Fibroblast of the aortic adventitia (primary cell): ENCODE data around the gene LETMD1. TPM values are rescaled to one million over a fixed set of nuclear protein-coding genes. Genes with fewer than 3 reads are reported as not detected.

Experiments used
- DNase-seq: peaks from one replicate; pipeline ENCODE4 v3.0.0-alpha.2; 2010; ENCODE audit warnings: low read depth
- H3K4me3 ChIP-seq: 2 replicates; pipeline ENCODE4 v1.5.1; 2011; ENCODE audit warnings: low read depth, mild to moderate bottlenecking, control low read depth, low read length, moderate library complexity
- small RNA-seq: library from RNA; depleted of rRNA; stranded (forward); fragments of <200 nt; gene quantifications from one replicate; pipeline ENCODE3, GENCODE V24; 2012
- total RNA-seq: library from RNA; depleted of rRNA; stranded (reverse); fragments of >200 nt; gene quantifications from 2 replicates; pipeline ENCODE4 v1.2.3, GENCODE V29; 2012; ENCODE audit warnings: low replicate concordance
- TF ChIP-seq, protein P1 (sequence below): IDR thresholded peaks from 2 replicates; pipeline ENCODE4 v1.5.1; 2011; ENCODE audit warnings: mild to moderate bottlenecking, low read length, control low read depth, inconsistent platforms; ENCODE audit not compliant: insufficient read depth

LETMD1 gene
- total RNA-seq, 1 donor, result 40.6 TPM

DNA sequence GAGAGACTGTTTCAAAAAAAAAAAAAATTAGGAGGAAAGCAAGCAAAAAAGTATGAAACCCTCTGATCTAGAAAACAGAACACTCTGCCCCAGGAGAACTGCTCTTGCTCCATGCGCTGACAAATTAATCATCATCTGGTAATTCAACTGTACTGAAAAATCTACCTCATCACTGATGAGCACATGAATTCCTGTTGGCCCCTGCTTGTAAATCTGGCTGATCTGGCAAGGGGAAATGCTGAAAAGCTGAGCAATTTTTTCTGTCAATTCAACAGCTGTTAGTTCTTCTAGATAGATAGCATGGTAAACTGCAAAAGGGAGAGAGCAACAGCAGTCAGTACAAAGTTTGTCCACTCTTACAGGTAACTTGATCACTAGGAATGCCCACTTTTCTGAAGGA is 50.5 kb downstream of the LETMD1 start:
- TF ChIP-seq, protein P1, sequence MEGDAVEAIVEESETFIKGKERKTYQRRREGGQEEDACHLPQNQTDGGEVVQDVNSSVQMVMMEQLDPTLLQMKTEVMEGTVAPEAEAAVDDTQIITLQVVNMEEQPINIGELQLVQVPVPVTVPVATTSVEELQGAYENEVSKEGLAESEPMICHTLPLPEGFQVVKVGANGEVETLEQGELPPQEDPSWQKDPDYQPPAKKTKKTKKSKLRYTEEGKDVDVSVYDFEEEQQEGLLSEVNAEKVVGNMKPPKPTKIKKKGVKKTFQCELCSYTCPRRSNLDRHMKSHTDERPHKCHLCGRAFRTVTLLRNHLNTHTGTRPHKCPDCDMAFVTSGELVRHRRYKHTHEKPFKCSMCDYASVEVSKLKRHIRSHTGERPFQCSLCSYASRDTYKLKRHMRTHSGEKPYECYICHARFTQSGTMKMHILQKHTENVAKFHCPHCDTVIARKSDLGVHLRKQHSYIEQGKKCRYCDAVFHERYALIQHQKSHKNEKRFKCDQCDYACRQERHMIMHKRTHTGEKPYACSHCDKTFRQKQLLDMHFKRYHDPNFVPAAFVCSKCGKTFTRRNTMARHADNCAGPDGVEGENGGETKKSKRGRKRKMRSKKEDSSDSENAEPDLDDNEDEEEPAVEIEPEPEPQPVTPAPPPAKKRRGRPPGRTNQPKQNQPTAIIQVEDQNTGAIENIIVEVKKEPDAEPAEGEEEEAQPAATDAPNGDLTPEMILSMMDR, result no peak
- no peak for DNase-seq
- H3K4me3 ChIP-seq, result no peak overlapping the region

DNA sequence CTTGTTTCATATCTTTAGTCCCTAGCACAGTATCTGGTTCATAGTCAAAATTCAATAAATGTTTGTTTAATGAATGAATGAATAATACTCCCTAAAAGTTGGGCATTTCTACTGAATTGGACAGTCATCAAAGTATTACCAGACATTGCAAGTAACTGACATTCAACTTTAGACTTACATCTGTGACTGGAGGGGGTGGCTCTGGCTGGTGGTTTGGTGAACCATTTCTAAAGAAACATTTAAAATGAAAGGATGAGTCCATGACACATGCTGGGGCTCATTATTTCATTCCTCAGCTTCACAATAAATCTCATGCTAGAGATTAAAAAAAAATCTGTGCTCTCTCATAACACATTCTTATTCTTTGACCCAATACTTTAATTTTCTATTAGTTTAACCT is 55.9 kb downstream of the LETMD1 start:
- no peak for DNase-seq
- TF ChIP-seq, protein P1, result no peak
- H3K4me3 ChIP-seq, result no peak overlapping the region

DNA sequence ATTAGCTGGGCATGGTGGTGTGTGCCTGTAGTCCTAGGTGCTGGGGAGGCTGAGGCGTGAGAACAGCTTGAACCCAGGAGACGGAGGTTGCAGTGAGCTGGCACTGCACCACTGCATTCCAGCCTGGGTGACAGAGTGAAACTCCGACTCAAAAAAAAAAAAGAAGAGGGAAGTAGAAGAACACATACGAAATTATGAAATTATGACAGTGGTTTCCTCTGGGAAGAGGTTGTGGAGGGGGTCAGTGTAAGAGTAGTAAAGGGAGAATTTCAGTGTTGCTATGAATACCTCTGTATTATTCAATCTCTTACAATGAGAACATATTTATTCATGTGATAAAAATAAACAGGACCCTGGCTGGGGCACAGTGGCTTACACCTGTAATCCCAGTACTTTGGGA is 60.0 kb downstream of the LETMD1 start:
- H3K4me3 ChIP-seq, result no peak overlapping the region
- no peak for DNase-seq
- TF ChIP-seq, protein P1, result no peak

Small RNAs within 50 kb of the gene (small RNA-seq; reads per million reads assigned to genes)
- gene RNU6-1273P, result not detected
- not detected for gene RNU6-87P

Other genes starting within 250 kb of the LETMD1 start
- not detected in 2 replicates for gene TMPRSS12, start 205.4 kb upstream of the LETMD1 start, total RNA-seq
- gene HIGD1C, start 95.8 kb upstream of the LETMD1 start, total RNA-seq, result not detected in 2 replicates
- gene SLC11A2, start 21.9 kb upstream of the LETMD1 start, total RNA-seq, result 50.7 and 53.7 TPM in 2 replicates
- gene CSRNP2, start 35.3 kb downstream of the LETMD1 start, total RNA-seq, result 19.1 and 42.4 TPM in 2 replicates
- 10.8 and 12.8 TPM in 2 replicates for gene TFCP2, start 124.8 kb downstream of the LETMD1 start, total RNA-seq
- 3.5 and 5.7 TPM in 2 replicates for gene POU6F1, start 169.7 kb downstream of the LETMD1 start, total RNA-seq
- 58.1 and 125 TPM in 2 replicates for gene DAZAP2, start 190.5 kb downstream of the LETMD1 start, total RNA-seq
- 9.6 and 29.3 TPM in 2 replicates for gene SMAGP, start 222.1 kb downstream of the LETMD1 start, total RNA-seq